GM12801 (cell line): Measurements from ENCODE around the gene STIP1.

Experiments used
- TF ChIP-seq, protein P1 (sequence below): IDR thresholded peaks from one replicate; pipeline ENCODE4 v1.5.1; 2011; ENCODE audit warnings: control low read depth; ENCODE audit not compliant: insufficient read length; ENCODE audit errors: extremely low read depth

Gene STIP1

DNA sequence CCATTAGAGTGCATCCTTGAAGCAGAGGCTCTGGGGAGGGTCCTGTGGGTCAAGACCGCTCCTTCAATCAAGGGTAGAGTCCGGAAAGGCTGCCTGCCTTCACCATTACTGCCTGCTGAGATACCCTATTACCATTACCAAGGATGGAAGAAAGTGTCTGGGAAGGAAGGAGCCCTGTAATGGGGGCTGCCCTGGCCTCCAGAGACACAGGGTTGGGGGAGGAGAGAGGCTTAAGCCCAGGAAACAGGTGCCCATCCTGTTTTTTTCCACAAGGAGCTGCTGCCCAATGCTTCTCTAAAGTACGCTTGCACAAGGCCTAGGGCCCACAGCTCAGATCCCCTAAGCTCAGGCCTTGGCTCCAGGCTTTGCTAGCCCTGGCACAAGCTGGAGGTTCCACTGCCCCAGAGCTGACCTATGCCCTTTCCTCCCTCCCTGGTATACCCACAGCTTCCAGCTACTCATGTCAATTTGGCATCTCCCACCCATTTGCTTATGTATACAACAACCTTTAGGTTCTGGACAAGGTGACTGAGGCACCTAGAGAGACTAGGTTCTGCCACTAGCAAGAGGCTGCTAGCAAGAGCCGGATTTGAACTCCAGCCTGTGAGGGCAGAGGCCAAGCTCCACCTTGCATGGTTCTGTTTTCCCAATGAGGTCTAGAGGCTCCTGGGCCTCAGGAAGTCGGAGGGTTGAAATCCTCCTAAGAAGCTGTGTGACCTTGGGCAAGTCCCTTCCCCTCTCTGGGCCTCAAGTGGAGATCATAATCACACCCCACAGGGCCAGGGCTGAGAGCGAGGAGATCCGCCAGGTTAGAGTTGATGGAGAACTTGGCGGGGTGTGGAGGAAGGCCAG, 63.8 kb downstream of the STIP1 start:
- TF ChIP-seq, protein P1, sequence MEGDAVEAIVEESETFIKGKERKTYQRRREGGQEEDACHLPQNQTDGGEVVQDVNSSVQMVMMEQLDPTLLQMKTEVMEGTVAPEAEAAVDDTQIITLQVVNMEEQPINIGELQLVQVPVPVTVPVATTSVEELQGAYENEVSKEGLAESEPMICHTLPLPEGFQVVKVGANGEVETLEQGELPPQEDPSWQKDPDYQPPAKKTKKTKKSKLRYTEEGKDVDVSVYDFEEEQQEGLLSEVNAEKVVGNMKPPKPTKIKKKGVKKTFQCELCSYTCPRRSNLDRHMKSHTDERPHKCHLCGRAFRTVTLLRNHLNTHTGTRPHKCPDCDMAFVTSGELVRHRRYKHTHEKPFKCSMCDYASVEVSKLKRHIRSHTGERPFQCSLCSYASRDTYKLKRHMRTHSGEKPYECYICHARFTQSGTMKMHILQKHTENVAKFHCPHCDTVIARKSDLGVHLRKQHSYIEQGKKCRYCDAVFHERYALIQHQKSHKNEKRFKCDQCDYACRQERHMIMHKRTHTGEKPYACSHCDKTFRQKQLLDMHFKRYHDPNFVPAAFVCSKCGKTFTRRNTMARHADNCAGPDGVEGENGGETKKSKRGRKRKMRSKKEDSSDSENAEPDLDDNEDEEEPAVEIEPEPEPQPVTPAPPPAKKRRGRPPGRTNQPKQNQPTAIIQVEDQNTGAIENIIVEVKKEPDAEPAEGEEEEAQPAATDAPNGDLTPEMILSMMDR, result no peak

DNA sequence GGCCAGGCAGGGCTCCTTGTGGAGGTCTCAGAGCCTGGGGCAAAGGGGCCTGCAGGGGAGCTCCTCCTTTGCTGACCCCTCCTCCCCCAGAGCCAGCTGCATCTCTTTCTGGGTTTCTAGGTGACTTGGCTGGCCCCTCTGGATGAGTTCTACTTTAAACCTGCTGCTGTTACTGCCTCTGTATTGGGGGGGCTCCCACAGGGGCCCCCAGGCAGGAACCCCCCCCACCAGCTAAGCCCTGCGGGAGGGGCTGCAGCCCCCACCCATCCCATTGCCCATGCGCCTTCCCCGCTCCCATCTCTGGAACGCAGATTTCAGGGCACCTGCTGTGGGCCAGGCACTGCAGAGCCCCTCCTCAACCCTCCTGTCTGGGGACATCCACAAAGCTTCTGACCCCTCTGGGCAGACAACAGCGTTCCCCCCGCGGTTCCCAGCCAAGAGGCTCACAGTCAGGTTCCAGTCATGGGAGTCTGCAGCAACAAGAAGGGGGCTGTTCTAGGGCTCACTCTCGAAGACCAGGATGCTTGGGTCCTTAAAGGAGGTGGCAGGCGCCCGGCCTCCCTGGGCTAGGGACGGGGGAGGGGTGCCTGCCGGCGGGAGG, 64.5 kb downstream of the STIP1 start:
- TF ChIP-seq, protein P1, result no peak

DNA sequence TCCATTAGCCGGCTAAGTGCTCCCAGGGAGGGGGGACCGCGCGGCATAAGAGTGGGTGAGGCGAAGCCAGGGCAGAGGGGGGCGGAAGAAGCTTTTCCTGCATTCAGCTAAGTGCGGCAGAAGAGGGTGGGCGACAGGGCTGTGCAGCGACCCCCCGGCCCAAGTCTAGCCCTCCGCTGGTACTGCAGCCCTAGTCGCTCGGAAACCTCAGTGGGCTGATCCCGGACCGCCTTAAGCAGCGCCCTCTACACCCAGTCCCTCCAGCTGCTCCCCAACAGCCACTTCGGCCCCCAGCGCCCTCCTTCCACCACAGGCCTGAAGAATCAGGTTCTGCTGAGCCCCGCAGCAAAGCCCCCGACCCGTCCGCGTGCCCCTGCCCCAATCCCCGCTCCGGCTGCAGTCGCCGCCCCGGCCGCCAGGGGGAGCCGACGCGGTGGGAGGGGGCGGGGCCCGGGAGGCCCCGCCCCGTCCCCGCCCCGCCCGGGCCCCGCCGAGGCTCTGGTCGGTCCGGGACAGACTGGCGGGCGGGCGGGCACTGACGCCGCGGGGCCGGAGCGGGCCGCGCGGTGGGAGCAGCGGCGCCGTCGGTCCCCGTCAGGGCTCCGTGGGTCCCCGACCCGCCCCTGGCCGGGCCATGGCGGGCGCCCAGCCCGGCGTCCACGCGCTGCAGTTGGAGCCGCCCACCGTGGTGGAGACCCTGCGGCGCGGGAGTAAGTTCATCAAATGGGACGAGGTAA, 65.2 kb downstream of the STIP1 start, which contains the start of gene PLCB3:
PLCB3 (plus strand) TSS at position 515 of the 737 bp plus-strand sequence; CDS start at position 635, 120 bp downstream.
- TF ChIP-seq, protein P1, result no peak

DNA sequence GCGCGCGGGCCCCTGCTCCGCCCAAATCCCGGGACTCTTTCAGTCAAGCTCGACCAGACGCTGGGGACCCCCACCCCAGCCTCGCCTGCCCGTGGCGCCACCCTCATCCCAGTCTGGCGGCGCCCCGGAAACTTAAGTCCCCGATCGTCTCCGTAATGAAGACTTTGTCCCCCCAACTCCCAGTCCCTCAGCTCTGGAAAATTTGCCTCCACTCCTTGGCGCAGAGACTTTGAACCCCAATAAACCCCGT, 65.7 kb downstream of the STIP1 start:
- TF ChIP-seq, protein P1, result no peak

DNA sequence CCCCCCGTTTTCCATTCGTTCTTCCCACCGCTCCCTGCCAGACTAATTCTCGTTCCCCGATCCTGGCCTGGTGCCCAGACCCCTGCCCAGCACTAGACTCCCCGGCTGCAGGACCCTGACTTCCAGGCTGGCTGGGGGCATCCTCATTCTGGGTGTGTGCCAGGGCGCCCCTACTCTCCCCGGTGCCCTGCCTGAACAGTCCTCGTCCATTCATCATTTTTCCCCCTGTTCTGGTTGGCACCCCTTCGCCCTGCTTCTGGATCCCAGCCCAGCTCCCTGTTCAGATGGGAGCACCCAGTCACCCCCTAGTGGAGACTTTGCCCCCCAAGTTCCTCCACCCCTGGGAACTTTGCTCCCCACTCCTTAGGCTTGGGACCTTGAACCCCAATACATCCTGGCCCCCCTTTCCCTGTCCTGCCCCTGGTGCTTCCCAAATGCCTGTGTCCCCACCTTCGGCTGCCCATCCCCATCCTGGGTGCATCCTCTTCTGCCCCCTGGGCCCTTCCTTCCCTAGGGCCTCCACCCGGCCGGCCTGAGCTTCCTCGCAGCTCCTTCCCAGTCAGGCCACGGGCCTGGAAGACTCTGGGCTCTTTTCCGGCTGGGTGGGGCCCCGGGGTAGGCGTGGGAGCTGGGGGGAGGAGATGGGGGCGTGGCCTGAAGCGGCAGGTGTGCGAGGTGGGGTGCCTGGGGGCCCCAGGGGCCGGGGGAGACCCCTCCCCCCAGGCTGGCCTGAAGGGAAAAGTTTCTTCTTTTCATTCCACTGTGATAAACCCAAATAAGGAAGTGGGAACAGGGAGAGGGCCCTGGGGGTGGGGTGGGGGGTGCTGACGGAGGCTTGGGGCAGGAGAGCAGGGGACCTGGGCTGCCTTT, 66.3 kb downstream of the STIP1 start:
- TF ChIP-seq, protein P1, result no peak

DNA sequence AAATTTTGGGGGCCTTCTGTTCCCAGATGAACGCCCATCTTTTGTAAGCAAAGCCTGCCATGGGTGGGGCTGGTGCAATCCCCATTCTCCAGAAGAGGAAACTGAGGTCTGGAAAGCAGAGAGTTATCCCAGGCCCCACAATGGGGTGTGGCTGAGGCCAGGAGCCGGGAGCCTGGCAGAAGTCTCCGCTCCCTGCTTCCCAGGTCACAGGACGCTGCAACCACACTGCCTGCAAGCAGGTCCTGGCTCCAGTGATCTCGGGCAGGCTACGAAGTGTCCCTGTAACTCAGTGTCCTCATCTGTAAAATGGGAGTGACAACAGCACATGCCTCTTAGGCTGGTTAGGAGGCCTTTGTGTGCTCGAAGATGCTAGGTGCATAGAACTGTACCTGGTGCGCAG, 67.1 kb downstream of the STIP1 start:
- TF ChIP-seq, protein P1, result no peak
